ENCODE measurements around the gene LHFPL6.

LHFPL6 gene

DNA sequence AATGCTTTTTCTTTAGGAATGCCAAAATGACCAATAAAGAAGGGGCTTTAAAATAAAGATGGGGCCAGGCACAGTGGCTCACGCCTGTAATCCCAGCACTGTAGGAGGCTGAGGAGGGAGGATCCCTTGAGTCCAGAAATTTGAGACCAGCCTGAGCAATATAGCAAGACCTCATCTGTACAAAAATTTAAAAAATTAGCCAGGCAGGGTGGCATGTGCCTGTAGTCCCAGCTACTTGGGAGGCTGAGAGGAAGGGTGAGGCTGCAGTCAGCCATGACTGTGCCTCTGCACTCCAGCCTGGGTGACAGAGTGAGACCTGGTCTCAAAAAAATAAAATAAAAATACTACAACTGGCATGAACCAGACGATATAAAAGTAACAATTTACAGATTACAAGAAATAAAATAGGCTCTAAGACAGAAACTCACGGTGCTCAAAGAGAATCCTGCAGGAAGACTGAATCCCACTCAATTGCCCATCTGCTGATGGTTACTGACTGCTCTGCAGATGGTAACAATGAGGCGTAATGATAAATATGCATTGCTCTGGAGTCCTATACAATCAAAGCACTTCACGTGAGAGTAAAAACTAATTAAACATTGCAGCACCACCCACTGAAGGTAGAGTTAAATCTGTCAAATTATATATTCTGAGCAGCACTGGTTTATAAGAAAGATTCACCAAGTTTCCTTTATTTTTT is 93.2 kb downstream of the LHFPL6 start:
- DNase-seq: no peak

DNA sequence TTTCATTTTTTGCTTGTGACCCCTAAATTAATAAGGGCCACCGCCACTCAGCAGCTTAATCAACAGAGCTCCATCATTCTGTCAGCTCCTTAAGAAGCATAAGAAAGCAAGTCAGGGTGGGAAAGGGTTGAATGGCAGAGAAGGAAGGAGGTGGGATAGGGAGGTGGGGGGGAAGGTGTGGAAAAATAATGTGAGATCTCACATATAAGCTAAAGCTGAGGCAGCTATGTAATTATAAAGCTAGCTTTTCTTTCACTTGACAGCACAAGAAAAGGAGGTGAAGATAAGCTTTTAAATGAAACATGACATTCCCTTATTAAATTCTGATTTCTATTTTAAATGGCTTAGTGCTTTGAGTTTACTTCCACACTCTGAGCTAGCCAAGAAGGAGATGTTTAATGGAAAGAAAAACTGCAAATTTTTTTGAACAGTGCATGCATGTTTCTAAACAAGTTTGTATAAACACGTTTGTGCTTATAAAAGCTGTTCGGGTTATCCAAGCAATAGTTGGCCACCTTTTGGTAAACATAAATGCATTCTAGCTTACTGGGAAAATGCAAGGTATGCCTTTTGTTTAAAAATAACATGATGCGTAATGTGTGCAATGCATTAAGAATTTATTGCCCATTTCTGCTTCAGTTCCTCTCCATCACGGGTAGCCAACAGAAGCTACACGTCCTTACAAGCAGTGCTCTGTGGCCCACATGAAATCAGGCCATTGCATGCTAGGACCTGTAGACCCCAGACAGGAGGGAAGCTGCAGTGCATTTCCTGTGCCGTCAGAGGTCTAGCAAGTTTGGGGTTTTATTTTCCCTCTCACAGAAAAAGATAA is 96.2 kb downstream of the LHFPL6 start:
- DNase-seq: no peak

DNA sequence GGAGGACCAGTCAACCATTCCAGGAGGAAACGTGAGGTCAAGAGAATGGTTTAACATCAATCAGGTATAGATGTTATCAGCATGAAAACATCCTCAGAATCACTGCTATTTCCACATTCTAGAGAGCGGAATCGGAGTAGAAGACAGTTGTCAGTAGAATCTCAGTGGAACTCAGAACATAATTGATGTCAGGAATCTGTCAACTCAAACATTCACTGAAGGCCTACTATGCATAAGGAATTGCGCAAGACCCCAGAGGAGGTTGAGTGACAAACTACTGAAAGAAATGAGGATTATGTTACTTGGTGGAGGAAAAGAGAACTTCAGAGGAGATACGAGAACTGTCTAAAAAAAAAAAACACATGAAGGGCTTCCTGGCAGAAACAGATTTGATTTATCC is 97.8 kb downstream of the LHFPL6 start:
- no peak for DNase-seq

DNA sequence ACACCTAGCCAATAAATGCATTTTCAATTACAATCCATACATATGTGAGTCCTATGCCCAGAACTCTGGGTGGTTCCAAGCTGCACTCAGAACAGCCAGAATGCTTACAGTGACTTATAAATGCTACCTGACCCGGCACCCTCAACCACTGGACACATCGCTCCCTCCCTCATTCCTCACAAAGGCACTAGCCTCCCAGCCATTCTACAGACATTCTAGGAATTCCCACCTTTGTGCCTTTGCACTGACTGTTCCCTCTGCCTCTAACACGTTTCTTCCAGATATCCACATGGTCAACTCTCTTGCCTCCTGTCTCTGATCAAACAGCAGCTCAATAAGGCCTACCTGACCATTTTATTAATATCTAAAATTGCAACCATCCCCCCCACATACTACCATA is 99.9 kb downstream of the LHFPL6 start:
- no peak for DNase-seq

DNA sequence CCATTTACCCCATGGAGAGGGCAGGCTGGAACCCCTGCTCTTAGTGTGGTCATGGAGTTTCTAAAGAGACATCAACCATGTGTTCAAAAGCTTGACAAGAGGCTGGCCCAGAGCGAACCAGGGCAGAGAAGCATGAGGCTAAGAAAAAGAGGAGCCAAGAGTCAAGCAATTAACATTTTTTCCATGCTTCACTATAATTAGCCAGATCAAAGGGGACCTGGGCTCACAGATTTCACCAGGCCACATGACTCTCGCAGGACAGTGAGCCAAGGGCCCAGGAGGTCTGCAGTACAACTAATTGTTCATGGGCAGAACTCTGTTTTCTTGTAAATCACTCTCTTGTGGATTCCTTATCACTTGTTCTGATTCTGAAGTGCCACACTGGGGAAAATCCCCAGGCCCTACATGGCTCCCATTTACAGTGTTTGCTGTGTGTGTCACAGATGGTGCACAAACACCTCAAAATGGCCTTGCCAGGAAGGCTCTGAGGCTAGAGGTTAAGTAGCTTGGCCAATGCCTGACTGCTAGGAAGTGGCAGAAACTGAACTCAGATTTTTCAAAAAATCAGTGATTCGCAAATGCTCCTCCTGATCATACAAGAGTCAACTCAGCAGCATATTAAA is 101.2 kb downstream of the LHFPL6 start:
- no peak for DNase-seq

DNA sequence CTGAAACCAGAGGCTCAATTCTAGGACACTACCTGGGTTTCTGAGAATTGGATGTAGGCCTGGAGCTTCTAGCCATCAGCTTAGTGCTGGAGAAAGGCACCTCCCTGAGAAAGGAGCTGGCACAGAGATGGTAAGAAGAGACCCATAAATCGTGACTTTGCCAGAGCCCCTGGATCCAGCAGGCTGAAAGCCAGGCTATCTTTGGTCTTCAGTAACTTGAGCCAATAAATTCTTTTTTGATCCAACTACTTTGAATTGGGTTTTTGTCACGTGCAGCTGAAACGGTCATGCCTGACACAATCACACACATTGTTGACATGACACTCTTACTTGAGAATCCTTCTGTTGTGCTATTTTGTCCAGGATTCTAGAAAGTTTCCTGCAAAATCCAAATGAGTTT is 103.4 kb downstream of the LHFPL6 start:
- no peak for DNase-seq

DNA sequence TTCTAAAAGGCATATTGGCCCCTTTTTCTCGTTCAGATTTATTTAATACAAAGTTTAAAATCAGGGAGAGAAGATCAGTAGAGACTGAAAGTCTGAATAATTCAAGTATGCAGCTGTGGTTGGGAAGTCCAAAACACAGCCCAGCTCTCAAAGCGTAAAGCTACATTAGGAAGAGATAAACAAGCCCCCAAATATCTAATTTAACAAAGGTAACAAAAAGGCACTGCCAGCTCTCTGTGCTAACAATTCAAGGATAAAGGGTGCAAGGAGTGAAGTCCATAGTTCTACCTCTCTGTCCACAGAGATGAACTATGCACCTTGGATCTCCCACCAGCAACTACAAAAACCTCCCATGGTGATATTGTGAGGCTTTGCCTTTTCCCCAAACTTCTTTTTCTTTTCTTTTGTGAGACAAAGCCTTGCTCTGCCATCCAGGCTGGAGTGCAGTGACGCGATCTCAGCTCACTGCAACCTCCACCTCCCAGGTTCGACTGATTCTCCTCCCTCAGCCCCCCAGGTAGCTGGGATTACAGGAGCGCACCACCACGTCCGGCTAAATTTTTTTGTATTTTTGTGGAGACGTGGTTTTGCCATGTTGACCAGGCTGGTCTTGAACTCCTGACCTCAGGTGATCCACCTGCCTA is 104.4 kb downstream of the LHFPL6 start:
- DNase-seq: no peak

DNA sequence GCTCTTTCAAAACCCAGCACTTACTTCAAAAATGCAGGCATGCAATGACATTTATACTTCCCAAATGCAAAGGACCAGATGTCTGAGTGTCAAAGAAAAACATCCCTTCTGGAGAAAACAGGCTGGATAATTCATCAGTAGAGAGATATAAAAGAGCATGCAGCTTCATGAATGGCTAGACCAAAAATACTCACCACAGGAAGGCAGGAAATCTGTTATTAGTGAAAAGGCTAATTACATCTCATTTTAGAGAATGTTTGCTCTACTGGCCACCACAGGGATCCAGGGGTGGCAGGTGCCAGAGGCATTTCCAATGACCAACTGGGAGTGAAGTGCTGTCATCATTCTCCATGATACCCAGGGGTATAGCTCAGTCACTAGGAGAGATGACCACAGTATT is 106.5 kb downstream of the LHFPL6 start:
- DNase-seq: no peak

DNA sequence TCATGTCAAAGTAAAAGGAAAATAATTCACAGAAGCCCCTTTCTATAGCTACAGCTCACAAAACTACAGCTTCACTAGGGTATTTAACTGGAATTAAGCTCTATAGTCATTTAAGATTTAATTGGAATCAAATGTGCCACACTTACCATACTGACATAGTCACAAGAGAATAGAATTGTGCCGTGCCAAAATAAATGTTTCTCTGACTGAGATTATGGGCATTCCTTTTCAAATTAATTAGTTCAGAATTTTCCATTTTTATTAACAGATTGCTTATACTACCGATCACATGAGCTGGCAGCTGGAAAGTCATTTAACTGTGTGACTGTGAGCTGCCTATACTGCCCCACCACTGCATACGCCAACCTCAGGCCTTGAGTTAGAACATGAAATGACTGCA is 108.4 kb downstream of the LHFPL6 start:
- DNase-seq: no peak

DNA sequence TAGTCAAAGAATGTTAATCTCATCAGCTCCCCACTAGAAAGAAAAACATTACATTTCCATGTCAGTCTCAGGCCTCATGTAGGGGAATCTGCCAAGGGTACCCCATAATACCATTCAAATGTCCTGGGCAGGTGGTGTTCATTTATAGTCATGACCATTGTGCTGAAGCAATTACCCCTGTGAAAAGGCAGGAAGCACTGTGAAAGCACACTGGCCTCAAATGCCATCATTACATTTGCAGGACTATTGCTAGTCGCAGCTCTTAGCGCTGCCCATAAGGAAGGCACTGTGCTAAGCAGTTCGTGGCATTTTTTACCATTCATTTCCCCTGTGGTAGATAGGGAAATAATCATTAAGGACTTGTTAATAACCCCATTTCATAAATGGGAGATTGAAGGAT is 109.0 kb downstream of the LHFPL6 start:
- DNase-seq: no peak

DNA sequence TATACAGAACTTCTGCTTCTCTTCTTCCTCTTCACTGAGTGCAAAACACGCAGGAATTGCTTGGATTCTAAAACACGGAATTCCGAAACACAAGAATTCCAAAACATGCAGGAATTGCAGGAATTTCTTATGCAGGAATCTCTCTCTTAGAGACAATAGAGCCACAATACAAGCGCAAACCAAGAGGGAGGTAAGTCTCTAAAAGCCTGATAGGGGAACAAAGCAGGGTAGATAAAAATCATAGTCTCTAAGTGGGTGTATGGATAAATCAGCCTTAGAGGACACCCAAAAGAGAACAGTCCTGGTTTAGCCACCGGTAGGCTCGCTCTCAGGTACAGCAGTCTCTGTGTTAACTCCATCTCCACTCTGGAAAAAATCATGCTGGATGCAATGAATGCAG is 112.9 kb downstream of the LHFPL6 start:
- DNase-seq: no peak

DNA sequence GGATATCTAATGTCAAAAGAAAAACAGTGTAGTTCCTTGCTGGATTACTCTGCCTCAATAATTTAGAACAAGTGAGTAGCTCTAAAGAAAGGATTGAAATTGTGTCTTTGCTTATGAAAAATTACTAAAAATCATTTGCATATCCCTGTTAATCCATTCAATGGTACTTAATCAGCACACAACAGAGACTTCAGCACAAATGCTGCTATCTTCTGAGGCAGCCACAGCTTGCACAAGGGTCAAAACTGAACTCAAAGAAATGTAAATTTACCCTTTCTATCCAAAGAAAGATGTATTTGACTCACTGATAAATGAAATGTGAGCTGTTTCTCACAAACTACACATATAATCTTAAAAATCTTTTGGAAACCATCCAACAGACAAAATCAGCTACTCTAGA is 116.2 kb downstream of the LHFPL6 start:
- no peak for DNase-seq

DNA sequence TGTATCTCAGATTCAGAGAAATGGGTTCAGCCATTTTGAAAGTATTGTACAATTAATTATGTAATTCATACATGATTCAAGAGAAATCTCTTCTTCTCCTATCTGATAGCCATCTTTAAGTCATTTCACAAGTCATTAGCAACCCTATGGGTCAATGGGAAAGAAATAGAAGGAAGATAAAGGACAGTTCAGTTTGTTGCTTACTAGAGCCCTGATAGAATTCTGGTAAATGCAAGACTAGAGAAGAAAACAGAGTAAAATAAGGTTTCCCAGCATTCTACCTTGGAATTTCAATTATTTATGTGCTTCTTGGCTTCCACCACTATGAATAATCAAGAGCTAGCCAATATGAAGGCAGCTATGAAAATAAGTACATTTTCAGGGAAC is 117.7 kb downstream of the LHFPL6 start:
- no peak for DNase-seq

DNA sequence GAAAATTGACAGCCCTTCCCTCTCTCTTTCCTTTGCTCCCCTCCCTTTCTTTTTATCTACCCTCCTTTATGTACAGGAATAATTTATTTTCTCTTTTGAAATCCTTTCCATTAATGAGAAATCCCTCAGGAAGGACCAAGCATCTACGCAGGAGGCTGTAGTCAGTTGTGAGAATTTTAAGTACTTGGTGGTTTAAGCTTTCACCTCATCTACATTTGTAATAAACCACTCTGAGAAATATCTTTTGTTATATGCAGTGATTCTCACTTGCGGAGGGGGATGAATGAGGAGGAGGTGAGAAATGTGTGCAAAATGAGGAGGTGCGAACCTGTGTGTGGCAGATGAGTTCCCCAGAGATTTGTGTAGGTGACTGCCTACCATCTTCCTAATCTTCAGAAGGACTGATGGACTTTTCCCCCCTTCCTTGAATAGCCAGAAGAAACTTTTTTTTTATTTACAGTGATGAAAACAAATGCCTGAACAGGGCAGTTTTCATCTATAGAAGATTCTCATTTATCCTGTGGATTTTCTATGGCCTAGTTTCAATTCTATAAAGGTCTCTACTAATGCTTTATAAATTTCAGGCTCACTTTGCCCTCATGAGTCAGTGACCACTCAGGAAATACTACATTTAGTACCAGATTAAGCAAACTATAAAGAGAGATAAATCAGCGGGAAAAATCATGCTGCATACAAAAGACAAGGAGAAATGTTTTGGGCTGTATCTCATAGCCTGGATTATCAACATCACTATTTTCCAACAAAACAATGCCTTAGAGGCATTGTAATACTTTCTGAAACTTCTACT is 118.3 kb downstream of the LHFPL6 start:
- DNase-seq: no peak

DNA sequence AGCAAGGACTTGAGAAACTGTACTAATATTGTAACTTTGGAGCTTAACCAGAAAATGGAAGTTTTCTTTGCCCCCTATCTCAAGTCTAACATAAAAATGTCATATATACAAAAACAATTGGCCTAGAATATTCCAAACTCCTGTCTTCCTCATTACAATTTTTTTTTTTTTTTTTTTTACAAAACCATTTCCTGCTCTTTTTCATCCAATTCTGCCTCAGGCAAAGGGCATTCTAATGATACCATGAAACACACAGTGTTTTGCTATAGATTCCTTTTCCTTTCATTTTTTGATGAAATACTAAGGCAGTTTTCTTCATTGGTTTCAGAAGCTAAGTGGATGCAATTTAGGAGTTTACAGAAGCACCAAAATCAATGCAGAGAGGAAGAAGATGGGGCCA is 119.7 kb downstream of the LHFPL6 start:
- DNase-seq: no peak

DNA sequence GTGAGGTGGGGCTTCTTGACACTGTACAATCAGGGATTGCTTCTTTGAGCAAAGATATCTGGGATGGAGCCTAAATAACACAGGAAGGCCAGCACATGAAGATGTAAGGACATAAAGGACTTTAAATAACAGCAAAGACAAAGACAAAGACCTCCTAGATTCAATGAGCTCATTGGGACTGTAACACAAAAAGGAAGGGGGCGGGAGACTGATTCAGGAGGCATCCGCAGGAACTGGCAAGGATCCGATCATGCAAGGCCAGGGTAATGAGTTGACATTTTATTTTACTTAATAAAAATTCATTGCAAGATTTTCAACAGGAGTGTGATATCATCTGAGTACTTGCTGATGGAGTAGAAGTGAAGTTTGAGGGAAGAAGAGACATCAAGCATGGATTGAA is 121.5 kb downstream of the LHFPL6 start:
- DNase-seq: no peak

DNA sequence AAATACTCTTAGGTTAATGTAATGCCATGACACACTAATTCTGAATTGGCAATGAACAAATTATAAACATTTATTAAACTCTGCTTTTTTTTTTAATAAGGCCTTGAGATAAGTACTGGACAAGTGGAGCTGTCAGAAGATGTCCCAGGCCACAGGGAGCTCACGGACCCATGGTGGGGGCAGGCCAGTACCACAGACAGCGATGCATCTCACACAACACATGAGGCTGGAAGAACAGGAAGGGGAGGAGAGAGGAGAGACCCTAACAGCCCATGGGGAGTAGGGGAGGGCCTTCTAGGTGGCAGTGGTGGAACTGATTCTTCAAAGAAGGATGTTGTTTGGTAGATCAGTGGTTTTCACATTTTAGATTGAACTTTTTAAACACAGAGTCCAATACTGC is 128.4 kb downstream of the LHFPL6 start:
- no peak for DNase-seq

DNA sequence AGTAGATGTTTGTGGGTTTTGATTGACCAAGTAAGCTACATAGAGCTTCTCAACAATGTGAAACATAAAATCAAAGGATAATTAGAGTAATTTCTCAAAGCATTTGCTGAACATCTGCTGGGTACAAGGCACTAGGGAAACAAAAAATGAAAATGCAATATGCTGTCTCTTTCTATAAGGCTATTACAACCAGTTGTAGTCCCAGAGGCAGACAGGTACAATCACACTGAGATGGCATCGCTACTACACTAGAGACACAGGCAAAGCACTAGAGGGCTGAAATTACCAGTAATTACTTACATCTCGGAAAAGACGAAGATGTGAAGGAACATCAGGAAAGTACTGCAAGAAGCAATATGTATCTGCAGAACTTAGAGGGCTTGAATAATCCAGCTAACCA is 133.3 kb downstream of the LHFPL6 start:
- no peak for DNase-seq

DNA sequence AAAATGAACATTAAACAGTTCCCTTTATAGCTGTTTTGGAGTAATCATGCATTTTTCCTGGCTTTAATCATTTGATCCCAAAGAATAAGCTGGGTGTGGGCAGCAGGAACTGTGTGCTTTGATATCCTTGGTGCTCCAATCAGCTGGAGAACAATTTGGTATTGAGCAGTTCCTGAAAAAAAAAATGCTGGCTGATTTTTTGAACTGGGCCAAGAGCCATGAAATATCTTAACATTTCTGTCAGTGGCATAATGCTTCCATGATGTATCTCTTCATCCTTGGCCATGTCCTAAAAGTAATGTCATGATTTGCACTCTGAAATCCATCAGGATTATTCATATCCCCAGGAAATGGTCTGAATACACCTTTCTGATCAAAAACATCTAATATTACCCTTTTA is 134.7 kb downstream of the LHFPL6 start:
- no peak for DNase-seq

DNA sequence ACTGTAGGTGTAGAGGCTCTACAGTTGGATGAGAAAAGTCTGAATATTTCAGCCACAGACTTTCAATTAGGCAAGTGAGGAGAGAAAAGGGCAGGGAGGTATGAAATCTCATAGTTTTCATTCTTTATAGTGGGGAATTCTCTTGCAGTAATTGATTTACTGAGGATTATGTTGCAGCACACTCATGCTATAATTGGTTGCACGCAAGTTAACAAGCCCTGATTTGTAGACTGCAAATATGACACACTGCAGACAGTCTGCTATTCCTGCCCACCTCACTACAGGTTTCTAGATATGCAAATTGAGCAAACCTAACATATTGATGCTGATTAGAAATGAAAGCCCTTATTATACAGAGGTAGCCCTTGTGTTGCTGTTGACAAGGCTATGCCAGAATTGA is 139.4 kb downstream of the LHFPL6 start:
- DNase-seq: no peak

DNA sequence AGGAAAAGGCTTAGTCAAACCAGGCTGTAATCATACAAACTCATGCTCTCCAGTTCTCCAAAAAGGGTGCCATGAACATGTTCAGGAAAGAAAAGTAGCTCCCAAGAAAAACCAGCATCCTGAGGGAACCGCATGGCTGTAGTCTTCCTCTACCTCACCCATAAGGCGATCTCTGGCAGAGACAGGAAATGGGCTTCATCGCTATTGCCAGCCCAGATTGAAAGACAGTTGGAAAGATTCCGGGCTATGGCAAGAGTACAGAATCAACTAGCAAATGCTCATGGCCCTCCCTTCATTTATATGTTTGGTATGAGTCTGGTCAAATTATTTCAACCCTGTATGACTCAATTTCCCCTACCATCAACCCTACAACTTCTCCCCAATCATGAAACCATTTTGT is 140.1 kb downstream of the LHFPL6 start:
- DNase-seq: no peak

DNA sequence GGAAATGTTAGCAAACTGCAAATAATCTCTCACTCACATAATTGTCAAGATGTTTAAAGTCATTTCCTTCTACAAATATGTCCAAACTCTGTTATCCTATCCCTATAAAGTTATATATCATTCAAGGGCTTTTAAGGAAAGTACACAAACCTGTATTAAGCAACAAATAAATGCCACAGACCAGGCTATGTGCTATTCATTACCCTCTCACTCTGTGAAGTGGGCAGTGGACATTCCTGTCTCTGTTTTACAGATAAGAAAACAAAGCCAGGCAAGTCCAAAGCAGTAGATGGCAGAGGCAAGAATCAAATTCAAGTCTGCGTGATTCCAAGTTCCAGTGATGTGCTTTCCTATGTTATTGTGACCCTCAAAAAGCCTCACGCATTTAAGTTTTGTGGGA is 140.6 kb downstream of the LHFPL6 start:
- DNase-seq: no peak

DNA sequence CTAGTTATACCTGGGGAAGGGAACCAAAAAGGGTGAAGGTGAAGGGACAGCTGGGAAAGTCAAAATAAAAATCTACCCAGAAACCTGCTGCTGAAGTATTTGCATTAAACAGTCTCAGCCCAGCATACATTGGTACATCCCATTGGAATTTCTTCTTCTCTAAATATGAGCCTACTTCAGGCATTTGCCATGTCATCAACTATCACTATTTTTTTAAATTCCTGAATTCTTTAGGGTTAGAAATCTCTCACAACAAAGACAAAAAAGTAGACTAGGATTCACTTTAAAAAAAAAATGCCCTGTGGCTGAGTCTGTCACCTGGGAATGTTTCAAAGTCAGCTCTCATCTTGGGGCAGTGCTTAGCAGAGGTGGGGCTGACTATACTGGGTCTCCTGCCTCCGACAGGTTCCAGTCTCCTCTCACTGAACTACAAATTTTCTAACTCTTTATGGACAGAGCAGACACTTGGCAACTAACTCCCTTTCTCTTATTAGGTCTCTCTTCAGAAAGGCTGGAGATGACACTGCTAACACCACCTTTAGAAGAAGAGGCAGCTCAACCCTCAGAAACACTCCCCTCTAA is 141.2 kb downstream of the LHFPL6 start:
- DNase-seq: no peak
